ENCODE measurements around the gene PLEKHN1. TPM values are rescaled to one million over a fixed set of nuclear protein-coding genes. Genes with fewer than 3 reads are reported as not detected.
A peak's percentile ranks its signal among the peaks of the same experiment; 100 is the strongest.

Gene PLEKHN1
- total RNA-seq, 1 experiment from 2014 or later, result not detected

GRCh38 chr1:920010-920409 is 46.3 kb upstream of the PLEKHN1 start:
- no peak for TF ChIP-seq EZH2 (IDR thresholded peaks at IDR 0.05; ENCODE audit: borderline replicate concordance, low read depth, low read length, poor library complexity, severe bottlenecking)
- no peak for TF ChIP-seq CTCF (conservative IDR thresholded peaks at IDR 0.05; ENCODE audit: low read depth, low read length)
- ChIA-PET CTCF (no interaction called here), POLR2A (ENCODE audit: low non-redundant PET) (no interaction called here)
- DNase-seq (ENCODE audit: low spot score), result no peak
- H3K4me3 ChIP-seq (ENCODE audit: low read depth, low read length, poor library complexity, severe bottlenecking), result no peak overlapping the region
- no peak overlapping the region for H3K27ac ChIP-seq (ENCODE audit: low read depth, low read length, poor library complexity, severe bottlenecking)
- no peaks in the 10 kb centered on the region for H3K27me3 ChIP-seq (replicated peaks; ENCODE audit: insufficient read depth, low read depth, low read length, poor library complexity)
- no TSS peak for BruUV-seq (replicated peaks)
- no peaks in the 10 kb centered on the region for H3K9me3 ChIP-seq (ENCODE audit: low read depth, low read length, poor library complexity, severe bottlenecking)
- intact Hi-C loops (cut with micrococcal nuclease; ENCODE audit: unreplicated experiment), result no loop called here
- H3K36me3 ChIP-seq (ENCODE audit: insufficient read depth, low read length, poor library complexity, severe bottlenecking), result no peaks in the 10 kb centered on the region
- peaks cover 46% of the 10 kb centered on the region for H3K4me1 ChIP-seq (ENCODE audit: insufficient read depth, low read length, poor library complexity, severe bottlenecking)

GRCh38 chr1:920521-920920 is 45.8 kb upstream of the PLEKHN1 start:
- ChIA-PET CTCF (no interaction called here), POLR2A (ENCODE audit: low non-redundant PET) (no interaction called here)
- DNase-seq (ENCODE audit: low spot score), result no peak
- Histone ChIP-seq H3K27ac (ENCODE audit: low read depth, low read length, poor library complexity, severe bottlenecking) (no peak overlapping the region), H3K36me3 (ENCODE audit: insufficient read depth, low read length, poor library complexity, severe bottlenecking) (no peaks in the 10 kb centered on the region), H3K9me3 (ENCODE audit: low read depth, low read length, poor library complexity, severe bottlenecking) (no peaks in the 10 kb centered on the region), H3K4me3 (ENCODE audit: low read depth, low read length, poor library complexity, severe bottlenecking) (peak overlapping the region; percentile 19), H3K27me3 (replicated peaks; ENCODE audit: insufficient read depth, low read depth, low read length, poor library complexity) (no peaks in the 10 kb centered on the region), H3K4me1 (ENCODE audit: insufficient read depth, low read length, poor library complexity, severe bottlenecking) (peaks cover 46% of the 10 kb centered on the region)
- no TSS peak for BruUV-seq (replicated peaks)
- TF ChIP-seq EZH2 (IDR thresholded peaks at IDR 0.05; ENCODE audit: borderline replicate concordance, low read depth, low read length, poor library complexity, severe bottlenecking), result no peak
- TF ChIP-seq CTCF (conservative IDR thresholded peaks at IDR 0.05; ENCODE audit: low read depth, low read length), result no peak
- intact Hi-C loops (cut with micrococcal nuclease; ENCODE audit: unreplicated experiment), result no loop called here

- intact Hi-C loops (cut with micrococcal nuclease; ENCODE audit: unreplicated experiment), result no loop called here
- Histone ChIP-seq H3K4me1 (ENCODE audit: insufficient read depth, low read length, poor library complexity, severe bottlenecking) (peaks cover 46% of the 10 kb centered on the region), H3K27ac (ENCODE audit: low read depth, low read length, poor library complexity, severe bottlenecking) (no peak overlapping the region), H3K27me3 (replicated peaks; ENCODE audit: insufficient read depth, low read depth, low read length, poor library complexity) (no peaks in the 10 kb centered on the region), H3K4me3 (ENCODE audit: low read depth, low read length, poor library complexity, severe bottlenecking) (peak overlapping the region; percentile 19), H3K36me3 (ENCODE audit: insufficient read depth, low read length, poor library complexity, severe bottlenecking) (no peaks in the 10 kb centered on the region), H3K9me3 (ENCODE audit: low read depth, low read length, poor library complexity, severe bottlenecking) (no peaks in the 10 kb centered on the region)
- POLR2A ChIA-PET (ENCODE audit: low non-redundant PET), result no interaction called here
- peak; percentile 46 for TF ChIP-seq CTCF (conservative IDR thresholded peaks at IDR 0.05; ENCODE audit: low read depth, low read length)
- TF ChIP-seq EZH2 (IDR thresholded peaks at IDR 0.05; ENCODE audit: borderline replicate concordance, low read depth, low read length, poor library complexity, severe bottlenecking), result no peak
- DNase-seq (ENCODE audit: low spot score), result peak; percentile 93
- CTCF ChIA-PET, result no interaction called here
- BruUV-seq (replicated peaks), result no TSS peak
Observed at GRCh38 chr1:921011-921837, 45.1 kb upstream of the PLEKHN1 start.

Data from A673 (cell line).